ENCODE data around the gene UACA.

The UACA gene

DNA sequence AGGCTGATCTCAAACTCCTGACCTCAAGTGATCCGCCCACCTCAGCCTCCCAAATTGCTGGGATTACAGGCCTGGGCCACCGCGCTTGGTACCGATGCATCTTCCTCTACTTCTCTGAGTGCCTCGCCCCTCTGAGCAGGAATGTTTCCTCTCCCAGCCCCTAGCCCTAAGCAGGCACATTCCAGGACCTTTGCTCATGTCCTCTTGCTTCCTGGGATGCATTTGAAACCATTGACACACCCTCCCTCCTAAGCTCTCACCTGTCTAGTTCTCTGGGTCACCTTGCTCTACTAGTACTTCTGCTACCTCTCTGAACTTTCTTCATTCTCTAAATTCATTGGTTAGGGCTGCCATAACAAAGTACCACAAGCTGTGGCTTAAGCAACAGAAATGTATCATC is 17.9 kb upstream of the UACA start:
- no peak for DNase-seq

DNA sequence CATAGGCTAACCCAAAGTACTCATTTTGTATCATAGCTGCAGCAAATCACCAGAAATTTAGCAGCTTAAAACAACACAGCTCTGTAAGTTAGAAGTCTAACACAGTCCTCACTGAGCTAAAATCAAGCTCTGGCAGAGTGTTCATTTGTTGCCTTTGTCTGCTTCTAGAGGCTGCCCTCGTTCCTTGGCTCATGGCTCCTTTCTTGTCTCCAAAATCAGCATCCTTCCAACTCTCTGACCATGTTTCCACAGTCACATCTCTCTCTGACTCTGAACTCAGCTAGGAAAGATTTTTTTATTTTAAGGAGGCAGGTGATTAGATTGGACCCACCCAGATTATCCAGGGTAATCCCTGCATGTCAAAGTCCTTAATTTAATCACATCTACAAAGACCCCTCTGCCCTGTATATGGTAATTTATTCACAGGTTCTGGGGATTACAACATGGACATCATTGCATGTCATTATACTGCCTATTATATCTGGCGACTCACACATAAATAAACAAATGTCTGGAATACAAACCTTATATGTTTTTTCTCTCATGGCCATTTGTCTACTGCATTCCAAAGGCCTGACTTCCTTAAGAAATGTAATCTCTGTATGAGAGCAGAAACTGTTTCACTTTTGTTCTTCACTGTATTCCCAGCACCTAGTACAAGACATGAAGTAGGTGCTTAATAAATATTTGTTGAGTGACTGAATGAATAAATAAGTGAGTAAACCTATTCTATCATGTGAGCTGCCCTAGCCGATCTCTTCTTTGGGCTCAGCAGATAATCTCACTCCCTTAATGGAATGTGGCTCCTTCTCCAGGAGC is 15.1 kb upstream of the UACA start:
- peak; percentile 76 for DNase-seq

DNA sequence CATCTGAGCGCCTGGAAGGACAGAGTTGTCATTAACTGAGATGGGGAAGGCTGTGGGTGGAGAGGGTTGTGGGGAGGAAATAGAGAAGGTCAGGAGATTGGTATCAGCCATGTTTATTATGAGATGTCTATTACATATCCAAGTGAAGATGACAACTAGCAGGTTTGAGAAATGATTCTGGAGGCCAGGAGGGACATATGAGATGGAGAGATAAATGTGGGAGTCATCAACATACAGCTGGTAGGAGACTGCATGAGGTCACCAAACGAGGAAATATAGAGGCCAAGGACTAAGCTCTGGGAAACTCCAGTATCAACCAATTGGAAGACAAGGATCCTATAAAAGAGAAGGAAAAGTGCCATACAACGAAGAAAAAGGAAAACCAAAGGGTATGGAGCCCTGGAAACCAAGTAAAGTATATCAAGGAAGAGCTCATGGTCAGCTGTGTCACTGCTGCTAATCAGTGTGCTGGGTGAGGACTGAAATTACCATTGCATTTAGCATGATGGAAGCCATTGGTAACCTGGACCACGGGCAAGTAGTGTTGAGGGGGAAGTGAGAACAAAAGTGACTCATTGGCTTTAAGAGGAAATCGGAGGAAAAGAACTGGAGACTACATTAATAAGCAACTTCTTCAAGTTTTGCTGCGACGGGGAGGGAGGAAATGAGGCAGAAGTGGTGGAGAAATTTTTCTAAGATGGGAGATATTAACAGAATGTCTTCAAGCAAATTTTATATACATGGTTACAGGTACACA is 14.0 kb upstream of the UACA start:
- DNase-seq = no peak

DNA sequence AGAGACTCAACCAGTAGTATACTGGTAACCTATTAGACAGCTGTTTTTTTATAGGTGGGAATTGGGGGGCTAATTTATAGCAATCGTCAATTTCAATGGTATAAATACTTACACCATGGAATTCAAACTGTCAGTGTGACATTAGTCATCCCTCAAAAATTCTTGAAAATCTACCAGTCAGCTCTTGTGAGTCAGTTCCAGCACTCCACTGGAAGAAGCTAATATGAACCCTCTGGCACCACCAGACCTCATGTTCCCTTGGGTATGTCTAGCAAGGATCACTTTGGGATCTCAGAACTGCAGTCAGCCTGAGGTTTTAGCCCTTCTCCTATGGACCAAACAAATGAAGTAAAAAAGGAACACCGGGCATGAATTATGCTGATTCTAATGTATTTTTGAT is 11.8 kb upstream of the UACA start:
- DNase-seq = no peak

DNA sequence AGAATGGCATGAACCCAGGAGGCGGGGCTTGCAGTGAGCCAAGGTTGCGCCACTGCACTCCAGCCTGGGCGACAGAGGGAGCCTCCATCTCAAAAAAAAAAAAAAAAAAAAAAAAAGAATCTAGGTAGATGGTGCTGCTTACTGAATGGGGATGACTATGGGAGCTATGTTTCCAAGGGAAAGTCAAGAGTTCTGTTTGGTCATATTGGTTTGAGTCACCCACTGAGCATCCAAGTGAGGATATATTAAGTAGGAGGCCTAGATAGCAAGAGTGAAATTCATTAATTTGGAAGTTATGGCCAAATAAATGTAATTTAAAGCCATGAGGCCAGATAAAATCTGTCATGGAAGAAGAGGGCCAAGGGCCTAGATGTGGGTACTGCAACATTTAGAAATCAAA is 9.0 kb upstream of the UACA start:
- no peak for DNase-seq

DNA sequence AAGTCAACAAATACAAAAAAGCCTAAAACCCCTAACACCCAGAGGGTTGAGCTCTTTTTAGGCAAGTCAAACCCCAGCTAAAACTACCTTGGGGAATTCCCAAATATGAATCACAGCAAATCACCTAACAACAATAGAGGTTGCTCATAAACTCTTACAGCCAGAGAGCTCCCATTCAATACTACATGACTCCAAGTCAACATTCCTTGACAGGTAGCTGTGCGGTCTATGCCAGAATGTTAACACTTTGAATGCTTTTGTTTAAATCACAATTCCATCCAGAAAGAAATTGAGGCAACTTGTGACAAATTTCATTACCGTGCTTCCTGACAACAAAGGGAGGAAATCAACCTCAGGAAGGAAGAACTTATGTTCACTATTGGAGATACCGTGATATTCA is 7.5 kb upstream of the UACA start:
- no peak for DNase-seq

DNA sequence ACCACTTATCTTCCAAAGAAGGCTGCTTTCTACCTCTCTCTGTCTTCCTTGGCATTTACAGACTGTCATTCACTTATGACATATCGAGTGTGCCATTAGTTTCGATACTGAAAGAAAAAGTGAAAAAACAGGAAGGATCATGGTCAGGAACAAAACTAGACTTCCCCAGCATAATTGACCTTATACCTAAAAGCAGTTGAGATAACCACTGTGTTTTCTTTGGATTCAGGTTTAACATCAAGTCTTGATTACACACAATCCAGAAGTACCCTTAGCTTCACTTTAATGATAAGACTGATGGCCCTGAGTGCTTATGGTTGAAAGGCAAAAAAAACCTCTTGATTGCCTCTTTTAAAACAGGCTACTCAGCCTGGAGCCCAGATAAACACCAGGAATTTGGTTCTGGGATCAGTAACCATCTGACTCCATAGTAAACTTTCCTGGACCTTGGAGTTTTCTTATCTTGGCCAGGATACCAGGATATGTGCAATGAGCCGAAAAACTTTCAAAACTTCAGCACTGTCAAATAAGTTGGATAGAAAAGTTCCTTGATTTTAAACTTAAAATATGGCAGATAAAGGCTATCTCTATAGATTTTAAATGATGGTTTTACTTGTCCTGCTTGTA is 5.0 kb upstream of the UACA start:
- DNase-seq = no peak

DNA sequence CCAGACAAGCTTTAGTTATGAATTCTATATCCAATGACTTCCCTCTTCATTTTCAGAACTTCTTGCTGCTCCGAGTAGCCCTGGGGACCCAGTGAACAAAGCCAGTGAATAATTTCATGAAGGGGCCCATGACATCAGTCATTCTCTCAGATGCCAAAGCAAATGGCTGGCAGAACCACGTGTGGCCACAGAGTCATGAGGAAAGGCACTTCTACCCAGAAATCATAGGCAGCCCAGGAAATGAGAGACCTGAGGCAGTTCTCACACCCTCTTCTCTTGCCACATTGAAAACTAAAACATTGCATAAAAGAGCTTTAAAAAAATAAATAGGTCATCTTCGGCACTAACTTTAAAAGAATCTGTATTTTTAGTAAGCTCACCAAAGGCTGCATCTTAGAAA is 4.3 kb upstream of the UACA start:
- DNase-seq = no peak

DNA sequence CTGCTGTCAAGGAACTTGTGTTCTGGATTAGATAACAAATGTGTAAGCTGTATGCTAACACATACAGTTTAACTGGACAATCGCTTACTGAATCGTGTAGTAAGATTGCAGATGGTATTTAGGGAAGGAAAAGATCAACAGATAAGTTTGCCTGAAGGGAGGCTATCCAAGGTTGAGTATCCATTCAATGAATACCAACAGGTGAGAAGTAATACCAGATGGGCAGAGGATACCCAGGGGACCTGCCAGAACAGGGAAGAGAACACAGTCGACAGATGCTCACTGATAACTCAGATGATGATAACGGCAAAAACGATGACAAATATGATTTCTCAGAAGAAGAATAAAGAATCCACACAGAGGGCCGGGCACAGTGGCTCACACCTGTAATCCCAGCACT is 3.2 kb upstream of the UACA start:
- DNase-seq = no peak

DNA sequence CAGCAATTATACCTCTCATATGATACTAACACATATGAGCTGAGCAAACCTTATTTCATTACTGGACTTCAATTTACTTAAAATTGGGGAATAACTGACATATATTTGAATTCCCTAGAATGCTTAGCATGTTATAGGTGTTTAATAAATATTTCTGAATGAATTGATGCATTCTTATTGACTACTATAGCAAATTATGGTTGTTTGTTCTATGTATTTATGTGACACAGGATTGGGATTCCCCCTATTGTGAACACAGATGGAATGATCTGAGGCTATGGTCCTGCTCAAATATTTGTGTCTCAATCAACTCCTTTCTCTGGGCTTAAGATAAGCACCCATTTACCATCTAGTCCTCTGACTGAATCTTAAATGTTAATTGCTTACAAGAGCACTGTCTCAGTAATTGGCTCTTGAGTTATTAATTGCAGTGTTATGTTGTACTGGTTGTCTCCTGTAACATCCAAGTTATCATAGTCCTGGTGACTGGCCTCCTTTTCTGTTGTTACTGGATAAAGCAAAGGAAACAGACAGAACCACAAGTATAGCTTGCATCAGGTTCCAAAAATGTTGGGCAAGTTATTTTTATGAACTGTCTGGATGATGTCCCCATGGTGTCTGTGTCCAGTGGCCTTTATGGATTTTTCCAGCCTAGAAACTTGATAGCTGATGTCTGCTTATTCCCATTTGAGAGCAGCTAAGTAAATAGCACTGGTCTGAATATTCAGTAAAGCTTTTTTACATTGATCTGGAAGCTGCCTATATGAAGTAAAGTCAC is 2.3 kb upstream of the UACA start:
- DNase-seq = no peak

DNA sequence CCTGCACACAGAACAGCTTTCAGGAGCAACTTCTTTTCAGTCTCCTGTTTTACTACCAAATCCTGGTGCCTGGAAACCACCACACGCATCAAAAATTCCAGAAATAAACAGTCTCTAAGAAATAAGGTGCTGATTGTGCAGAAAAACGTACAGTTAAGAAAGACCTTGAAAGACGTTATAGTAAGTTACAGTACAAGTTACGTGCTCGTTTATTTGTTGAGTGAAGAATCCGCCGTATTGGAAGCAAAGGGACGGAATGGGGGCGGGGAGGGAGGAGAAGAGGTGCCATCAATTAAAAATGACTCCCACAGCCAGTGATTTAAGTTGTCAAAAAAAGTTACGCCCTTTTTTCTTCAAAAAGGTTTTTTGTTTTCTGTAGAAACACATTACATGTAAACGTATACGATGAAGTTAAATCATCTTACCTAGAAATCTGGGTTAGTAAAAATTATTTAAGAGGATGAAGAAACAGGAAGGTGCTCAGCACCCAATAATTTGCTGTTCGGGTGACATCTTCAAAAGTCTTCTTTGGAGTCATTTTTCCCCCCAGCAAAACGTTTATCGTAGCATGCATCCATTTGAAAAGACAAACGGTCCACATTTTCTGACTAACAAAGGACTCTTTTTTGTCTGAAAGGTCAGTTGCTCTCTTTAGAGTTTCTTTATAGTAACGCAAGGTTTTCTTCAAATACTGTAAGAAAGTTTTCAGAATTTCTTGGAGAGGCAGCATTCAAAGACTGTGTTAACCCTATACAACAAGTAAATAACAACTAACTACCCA is 782 bp upstream of the UACA start:
- DNase-seq = no peak

DNA sequence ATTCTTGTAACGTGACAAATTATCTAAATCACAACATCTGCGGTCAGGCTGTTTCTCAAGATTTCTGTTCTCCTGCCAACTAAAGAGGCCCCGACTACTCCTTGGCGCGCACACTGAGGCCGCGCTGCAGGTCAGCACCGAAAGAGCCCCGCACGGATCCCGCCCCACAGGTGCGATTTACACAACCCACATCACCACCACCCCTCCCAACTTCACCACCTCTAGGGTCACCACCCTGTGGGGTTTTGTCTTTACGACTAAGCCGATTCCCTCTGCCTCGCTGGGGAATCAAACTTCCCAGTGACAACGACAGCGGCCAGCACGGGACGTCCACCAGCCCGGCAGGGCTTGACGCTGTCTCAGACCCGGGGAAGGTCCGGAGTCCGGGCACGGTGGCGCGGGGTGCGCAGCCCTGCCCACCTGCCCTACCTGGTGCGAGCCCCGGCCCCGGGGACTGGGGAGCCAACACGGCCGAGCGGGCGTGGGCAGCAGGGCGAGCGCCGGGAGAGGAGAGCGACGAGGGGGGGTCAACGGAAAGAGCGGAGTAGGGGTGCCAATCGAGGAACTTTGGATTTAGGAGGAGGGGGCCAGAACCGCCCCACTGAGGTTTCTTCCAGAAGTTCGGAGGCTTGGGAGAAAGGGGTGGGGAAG is 764 bp downstream of the UACA start:
- peak; percentile 26 for DNase-seq

DNA sequence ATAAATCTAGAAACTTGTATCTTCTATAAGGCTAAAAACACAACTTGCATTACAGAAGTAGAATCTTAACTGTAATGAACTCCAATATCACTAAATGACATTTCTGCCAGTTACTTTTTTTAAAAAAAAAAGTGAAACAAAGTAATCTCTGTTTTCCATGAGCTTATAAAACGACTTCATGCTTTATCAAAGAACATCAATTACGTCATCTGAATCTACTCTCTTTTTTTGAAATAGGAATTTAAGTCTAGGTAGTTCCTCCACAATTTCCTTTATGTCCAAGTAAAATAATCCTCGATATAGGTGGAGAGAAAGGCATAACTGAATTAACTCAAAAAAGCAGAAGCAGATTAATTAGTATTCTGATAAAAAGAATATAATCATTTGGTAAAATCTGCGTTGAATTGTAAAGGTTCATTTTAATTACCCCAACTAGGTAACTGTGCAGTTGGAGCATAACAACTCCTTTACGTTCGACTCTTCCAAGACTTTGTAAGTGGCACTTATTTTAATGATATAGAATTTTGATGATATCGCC is 1.4 kb downstream of the UACA start:
- DNase-seq = no peak

DNA sequence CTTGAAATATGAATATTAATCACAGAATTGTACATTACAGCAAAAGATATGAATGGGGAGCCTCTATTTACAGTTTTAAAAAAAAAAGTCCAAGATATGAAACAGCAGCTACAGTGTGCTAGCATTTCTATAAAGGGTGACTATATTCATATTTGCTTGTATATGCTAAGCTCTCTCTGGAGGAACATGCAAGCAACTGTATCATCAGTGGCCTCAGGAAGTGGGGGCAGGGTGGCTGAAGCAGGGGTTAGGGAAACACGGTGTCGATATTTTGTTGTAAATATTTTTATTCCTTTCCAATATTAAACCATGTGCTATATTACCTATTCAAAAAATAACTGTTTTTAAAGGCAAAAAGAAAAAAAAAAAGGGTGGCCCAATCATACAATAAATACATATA is 2.3 kb downstream of the UACA start:
- no peak for DNase-seq

DNA sequence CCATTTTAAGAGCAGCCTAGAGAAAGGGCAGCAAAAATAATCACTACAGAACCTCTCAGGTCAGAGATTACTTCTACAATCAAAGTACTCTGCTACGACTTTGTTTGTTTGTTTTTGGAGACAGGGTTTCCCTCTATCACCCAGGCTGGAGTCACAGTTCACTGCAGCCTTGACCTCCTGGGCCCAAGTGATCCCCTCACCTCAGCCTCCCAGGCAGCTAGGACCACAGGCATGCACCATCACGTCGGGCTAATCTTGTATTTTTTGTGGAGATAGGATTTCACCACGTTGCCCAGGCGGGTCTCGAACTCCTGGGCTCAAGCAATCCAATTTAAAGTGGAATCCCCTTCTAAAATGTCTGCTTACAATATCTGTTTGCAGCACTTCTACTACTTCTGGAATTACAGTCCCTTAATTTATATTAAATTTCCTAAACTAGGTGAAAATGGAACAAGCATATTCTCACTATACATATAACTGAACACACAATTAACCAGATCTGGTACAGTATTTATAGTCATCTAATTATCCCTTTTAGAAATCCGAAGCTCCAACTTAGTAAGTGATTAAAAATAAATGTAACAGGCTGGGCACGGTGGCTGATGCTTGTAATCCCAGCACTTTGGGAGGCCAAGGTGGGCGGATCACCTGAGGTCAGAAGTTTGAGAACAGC is 4.4 kb downstream of the UACA start:
- DNase-seq = no peak

DNA sequence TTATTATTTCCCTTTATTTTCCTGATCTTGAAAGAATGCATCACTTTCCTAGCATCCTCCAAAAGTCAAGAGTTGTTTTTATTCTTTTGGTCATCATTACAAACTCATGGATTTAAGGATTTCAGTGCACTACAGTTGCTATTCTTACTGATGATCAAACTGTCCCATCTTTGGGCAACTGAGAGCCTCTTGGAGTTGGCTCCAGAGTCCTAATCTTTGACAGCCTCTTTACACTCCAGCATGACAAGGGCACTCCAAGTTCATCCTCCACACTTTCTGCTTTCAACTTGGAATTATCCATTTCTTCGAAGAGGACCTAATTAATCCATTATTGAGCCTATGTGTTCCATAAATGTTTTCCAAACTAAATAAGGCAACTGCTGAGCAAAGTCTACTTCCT is 5.7 kb downstream of the UACA start:
- no peak for DNase-seq

DNA sequence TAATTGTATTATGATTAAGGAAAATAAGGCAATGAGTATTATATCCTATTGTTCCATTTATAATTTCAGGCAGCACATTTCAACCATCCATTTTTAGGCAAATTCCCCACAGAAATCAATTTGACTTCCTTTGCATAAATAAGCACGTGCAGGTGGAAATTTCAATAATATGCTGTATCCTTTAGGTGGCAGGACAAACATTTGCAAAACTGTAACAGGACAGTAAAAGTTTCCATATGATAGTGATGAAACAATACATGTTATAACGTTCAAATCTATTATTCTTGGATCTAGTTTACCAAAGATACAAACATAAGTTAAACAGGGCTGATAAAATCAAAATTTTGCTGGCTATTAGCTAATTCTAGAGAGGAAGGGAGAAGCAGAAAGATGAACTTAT is 8.5 kb downstream of the UACA start:
- DNase-seq = no peak

DNA sequence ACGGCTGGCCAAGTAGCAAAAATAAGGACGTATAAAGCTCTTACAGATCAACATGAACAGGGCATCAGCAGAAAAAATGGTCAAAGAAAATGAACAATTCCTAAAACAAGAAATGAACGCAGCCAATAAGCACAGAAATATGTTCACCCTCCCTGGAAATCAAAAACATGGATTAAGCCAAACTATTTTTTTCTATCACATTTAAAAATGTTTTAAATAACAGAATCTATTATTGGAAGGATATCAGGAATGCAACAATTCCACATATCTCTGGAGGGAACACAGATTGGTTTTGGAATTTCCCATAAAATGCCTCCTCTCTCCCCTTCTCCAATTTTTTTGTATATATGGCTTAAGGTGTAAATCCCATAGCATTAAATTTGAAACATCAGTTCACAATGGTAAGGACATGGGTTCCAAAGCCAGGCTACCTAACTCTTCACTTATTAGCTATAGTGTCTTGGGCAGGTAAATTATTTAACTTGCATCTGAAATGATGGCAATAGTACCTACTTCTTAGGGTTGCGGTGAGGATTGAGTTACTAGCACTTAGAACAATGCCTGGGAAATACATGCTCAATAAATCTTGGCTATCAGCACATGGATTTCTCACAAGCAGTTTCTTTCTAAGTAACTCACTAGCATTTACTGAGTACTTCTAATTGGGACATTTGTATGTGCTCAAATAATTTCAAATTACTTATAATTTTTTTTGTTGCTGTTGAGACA is 10.1 kb downstream of the UACA start:
- no peak for DNase-seq

DNA sequence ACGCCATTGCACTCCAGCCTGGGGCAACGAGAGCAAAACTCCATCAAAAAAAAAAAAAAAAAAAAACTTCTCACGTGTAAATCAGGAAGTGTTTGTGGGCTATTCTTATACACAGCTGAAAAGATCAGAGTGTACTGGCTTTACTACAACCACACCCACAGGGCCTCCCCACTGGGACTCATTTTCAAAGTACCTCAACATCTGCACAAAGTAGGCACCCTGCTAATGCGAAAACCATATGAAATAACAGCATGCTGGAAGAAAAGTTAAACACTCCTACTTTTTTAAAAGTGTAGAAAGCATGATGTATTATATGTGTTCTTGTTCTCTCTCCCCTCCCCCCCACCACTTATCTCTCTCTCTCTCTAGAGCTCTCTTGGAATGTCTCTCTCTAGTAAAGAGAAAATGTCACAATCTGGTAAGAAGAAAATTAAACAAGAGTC is 11.1 kb downstream of the UACA start:
- no peak for DNase-seq

DNA sequence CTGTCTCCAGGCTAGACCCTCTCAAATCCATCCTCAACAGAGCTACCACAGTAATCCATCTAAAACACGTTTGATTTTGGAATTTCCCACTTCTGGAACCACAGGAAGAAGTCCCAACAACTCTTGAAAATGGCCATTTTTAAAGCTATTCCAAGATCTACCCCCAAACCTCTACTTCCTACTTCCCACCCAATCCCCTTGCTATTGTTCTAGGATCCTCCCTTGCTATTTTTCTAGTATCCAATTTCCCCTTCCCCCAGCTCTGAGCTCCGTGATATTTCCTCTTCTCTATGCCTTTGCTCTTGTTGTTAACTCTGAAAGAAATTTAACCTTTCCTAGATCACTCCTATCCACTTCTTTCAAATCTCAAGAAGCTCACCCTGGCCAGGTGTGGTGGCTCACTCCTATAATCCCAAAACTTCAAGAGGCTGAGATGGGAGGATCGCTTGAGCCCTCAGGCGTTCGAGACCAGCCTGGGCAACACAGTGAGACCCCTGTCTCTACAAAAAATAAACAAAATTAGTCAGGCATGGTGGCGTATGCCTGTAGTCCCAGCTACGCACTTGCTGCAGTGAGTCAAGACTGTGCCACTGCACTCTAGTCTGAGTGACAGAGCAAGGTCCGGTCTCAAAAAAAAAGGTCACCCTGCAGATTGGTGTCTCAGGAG is 13.0 kb downstream of the UACA start:
- DNase-seq = no peak
